Subcutaneous adipose tissue (tissue), 4 donors: Measurements from ENCODE around the gene SAMD4A. TPM values are rescaled to one million over a fixed set of nuclear protein-coding genes. Genes with fewer than 3 reads are reported as not detected.

Experiments used
- total RNA-seq, 4 donors: library from RNA; depleted of rRNA; stranded (reverse); fragments of >200 nt; gene quantifications; one replicate each; pipeline ENCODE4 v1.1.0, GENCODE V29; 2016
- TF ChIP-seq, protein P1 (sequence below): fragments of 450-650 bp; IDR thresholded peaks from one replicate; pipeline ENCODE4 v1.5.1; 2016; ENCODE audit warnings: low read depth, mild to moderate bottlenecking, control low read depth, antibody characterized with exemption, moderate library complexity

Gene SAMD4A
- total RNA-seq, 4 donors from 2014 or later: 30.0 to 65.9 (median 39.7) TPM

DNA sequence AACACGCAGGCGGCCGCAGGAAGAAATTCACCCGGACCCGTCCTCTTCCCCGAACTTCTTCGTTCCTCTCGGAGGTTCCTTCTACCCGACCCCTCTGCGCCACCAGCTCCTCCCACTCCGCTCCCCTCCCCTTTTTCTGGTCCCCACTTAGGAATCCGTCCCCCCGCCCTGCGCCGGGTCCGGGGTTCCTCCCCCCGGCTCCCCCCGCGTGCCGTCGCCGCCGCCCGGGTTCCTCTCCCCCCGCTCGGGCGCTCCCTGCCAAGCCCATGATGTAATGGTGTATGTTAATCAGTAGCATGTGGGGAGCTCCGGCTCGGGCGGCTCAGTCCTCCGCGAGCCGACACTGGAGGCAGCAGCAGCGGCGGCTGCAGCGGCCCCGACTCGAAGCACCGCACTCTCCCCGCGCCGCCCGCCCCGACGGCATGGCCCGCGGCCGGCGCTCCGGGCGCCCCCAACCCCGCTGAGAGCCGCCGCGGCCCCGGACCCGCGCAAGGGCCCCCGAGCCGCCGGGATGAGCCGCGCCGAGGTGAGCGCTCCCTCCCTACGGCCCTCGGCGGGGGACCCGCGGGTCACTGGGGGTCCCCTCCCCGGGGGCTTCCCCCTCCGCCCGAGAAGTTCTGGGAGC lies 1.0 kb upstream of the SAMD4A start:
- TF ChIP-seq, protein P1, sequence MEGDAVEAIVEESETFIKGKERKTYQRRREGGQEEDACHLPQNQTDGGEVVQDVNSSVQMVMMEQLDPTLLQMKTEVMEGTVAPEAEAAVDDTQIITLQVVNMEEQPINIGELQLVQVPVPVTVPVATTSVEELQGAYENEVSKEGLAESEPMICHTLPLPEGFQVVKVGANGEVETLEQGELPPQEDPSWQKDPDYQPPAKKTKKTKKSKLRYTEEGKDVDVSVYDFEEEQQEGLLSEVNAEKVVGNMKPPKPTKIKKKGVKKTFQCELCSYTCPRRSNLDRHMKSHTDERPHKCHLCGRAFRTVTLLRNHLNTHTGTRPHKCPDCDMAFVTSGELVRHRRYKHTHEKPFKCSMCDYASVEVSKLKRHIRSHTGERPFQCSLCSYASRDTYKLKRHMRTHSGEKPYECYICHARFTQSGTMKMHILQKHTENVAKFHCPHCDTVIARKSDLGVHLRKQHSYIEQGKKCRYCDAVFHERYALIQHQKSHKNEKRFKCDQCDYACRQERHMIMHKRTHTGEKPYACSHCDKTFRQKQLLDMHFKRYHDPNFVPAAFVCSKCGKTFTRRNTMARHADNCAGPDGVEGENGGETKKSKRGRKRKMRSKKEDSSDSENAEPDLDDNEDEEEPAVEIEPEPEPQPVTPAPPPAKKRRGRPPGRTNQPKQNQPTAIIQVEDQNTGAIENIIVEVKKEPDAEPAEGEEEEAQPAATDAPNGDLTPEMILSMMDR: no peak

DNA sequence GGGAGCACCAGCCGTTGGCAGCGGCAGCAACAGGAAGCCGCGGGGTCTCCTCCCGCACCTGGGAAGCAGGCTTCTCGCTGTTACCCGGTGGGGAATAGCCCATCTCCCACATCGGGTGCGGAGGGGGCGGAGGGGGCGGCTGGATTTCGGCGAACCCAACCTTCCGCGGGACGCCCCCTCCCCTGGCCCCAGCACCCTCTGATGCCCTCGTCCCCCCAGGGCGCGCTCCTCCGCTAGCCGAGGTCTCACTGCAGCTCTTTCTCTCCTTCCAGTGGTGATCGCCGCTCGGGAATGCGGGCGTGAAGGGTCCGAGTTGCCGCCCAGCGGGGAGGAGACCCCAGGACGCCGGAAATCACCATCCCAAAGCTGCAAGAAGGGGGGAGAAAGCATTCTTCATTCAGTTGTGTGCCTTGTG lies 303 bp downstream of the SAMD4A start:
- TF ChIP-seq, protein P1: no peak

DNA sequence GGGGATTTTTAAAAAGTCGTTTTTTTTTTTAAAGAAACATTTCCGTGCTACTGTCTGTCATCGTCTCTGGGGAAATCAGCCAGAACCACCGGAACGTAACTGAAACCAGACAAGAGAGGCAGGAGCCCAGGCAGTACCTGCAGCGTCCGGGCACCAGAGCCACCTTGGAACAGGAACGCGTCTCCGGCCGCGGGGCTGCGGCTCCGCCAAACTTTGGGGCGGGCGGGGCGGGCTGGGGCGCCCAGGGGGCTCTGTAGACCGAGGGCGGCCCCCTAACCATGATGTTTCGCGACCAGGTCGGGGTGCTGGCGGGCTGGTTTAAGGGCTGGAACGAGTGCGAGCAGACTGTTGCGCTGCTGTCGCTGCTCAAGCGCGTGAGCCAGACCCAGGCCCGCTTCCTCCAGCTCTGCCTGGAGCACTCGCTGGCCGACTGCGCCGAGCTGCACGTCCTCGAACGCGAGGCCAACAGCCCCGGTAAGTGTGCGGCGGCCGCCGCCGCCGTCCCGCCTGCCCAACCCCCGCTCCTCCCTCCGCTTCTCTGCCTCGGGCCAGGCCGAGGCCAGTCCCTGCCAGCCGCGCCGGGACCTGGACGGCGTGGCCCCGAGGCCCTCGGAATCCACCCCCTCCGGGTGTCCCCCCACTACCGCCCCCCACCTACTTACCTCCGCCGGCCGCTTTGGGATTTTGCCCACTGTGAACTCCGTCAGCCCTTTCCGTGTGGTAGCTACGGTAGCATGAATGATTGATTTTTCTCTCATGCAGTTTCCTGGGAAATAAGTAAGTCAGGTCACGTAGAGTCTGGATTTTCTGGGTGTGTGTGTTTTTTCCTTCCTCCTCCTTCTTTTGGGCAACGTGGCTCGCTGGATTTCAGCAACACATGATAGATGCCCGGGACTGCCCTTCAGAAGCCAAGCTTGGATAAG lies 972 bp downstream of the SAMD4A start:
- TF ChIP-seq, protein P1: no peak

DNA sequence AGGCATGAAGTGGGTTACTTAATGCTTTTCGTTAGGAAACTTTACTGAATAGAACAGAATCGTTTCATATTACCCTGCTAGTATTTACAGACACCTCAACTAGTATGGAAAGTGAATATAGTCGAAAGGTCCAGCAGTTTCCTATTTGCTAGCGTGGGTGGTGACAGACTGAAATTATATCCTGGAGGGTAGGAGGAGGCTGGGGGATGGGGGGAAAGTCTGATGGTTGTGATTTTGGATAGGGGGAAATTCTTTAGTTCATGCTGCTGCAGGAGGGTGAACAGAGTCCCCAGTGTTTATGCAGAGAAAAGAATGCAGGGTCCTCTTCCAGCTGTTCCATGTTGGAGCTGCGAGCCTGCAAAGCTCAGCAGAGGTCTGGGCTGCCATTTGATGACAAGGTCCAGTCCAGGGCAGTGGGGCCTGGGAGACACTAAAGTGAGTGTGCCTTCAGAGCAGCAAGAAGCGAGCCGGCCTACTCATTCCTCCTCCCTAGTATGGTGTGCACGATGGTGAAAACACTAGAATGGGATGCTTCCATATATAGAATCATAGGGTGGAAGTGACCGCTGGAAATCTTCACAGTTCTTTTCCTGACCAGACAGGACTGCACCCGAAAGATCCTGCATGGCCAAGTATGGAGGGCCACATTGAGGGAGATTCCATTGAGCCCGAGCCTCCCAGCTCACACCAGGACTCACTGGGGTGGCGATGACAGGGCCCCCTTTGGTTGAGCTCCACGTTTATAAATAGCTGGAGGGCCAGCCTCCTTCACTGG lies 2.1 kb downstream of the SAMD4A start:
- TF ChIP-seq, protein P1: no peak

DNA sequence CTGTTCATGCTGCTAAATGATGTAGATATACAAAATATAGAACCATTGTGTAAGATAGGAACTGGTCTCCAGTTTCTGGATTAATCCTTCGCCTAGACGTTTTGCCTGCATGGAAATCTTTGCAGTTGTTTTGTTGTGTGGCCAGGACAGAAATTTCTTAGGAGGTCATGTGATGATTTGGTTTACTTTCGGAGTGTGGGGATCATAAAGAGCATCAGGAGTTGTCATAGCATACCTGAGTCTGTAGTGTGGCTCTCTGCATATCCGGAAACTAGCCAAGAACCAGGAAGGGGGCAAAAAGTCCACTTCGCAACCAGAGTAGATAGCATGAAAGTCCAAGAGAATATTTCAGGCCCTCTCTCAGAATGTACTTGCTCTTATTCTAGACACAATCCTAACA lies 3.1 kb downstream of the SAMD4A start:
- TF ChIP-seq, protein P1: no peak

DNA sequence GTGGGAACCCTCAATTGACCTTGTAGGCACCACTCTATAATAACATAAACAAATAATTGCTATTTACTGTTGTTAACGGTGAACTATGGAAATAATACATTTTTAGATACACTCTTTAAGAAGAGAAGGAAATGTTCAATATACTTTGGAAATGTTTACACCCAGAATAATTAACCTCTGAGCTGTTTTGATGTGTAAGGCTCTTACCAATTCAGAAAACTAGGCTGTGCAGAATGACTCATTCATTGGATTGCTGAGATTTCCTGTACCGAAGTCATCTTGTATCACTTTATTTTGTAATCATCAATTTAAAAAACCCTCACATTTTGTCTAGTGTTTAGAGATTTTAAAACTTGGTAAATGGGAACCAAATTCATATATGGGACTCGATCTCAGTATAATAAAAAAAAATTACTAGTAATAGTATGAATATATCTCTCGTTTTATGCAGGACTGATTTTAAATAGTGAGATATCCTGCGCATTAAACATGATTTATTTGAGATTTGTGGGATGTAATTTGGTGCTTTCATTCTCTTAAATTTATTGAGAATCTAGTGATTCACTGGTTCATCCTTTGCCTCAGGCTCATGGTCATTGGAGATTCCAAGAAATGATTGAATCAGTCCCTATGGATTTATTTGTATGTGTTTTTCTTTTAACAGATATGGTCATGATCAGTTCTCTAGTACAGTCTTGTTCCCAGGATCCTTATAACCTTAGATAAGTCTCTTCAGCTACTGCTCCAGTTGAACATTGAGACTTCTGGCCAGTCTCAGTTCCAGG lies 3.9 kb downstream of the SAMD4A start:
- TF ChIP-seq, protein P1: no peak
